GM12875 (cell line): ENCODE data around the gene IKZF2.

Experiments
- H3K4me3 ChIP-seq: one replicate; pipeline ENCODE4 v1.5.1; 2011; ENCODE audit warnings: low read depth, low read length, control low read depth
- TF ChIP-seq, protein P1 (sequence below): IDR thresholded peaks from 2 replicates; pipeline ENCODE4 v1.5.1; 2011; ENCODE audit warnings: low read depth, mild to moderate bottlenecking, control low read depth, inconsistent platforms, low read length, moderate library complexity, borderline replicate concordance; ENCODE audit not compliant: insufficient read depth

Gene IKZF2

DNA sequence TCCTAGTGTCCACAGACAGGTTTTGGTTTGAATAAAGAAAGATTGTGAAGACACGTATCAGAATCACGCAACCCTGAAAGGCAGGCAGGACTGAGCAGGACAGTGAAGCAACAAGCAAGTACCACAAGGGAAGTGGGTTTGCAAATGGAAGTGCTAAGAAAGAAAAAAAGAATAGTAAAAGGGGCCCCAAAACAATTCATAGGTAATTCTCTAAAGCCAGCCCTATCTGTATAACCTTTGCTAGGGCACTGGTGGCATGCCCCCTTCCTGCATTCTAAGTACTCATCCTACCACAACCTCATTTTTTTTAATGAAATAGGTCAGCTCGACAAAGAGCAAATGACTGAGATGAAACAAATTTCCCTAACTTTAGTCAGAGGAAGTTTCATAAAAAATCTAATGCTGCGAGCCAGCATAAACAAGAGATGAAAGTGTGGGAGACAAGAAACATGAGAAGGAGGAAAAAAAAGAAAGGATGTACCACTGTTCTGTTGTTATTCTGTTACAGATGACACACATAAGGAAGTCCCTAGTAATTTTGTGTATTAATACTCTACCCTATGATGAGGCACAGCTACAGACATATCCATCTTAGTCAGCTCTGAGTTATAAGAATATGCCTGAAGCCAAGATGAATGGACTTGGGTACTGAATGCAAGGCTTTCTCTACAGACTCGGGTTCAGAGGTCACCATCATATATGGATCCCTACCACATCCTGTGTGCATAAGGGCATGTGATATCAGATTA is 32.2 kb downstream of the IKZF2 start:
- no peak overlapping the region for H3K4me3 ChIP-seq
- TF ChIP-seq, protein P1, sequence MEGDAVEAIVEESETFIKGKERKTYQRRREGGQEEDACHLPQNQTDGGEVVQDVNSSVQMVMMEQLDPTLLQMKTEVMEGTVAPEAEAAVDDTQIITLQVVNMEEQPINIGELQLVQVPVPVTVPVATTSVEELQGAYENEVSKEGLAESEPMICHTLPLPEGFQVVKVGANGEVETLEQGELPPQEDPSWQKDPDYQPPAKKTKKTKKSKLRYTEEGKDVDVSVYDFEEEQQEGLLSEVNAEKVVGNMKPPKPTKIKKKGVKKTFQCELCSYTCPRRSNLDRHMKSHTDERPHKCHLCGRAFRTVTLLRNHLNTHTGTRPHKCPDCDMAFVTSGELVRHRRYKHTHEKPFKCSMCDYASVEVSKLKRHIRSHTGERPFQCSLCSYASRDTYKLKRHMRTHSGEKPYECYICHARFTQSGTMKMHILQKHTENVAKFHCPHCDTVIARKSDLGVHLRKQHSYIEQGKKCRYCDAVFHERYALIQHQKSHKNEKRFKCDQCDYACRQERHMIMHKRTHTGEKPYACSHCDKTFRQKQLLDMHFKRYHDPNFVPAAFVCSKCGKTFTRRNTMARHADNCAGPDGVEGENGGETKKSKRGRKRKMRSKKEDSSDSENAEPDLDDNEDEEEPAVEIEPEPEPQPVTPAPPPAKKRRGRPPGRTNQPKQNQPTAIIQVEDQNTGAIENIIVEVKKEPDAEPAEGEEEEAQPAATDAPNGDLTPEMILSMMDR, result no peak

DNA sequence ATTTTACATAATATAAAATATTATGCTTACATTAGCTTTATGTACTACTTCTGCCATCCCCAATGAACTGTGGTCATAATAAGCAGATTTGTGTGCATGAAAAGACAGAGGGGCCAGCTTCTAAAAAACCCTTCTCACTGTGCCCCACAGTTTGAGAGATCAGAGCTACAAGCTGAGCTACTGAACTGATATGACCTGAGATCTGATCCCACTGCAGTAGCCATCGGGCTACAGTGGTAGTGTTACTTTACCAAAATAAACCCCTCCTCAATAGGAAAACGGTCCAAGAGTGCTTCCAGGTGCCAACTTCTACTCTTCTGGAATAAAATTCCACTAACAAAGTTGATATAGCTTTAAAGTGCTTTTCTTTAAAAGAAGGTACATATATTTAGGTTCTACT is 43.1 kb downstream of the IKZF2 start:
- TF ChIP-seq, protein P1, result no peak
- H3K4me3 ChIP-seq, result no peak overlapping the region

- TF ChIP-seq, protein P1, result no peak
- no peak overlapping the region for H3K4me3 ChIP-seq
Measured at GRCh38 chr2:213107728-213108127, 43.7 kb downstream of the IKZF2 start.

GRCh38 chr2:213105212-213105611 is 46.2 kb downstream of the IKZF2 start:
- TF ChIP-seq, protein P1, result no peak
- H3K4me3 ChIP-seq, result no peak overlapping the region

- TF ChIP-seq, protein P1, result no peak
- H3K4me3 ChIP-seq, result no peak overlapping the region
Measured at GRCh38 chr2:213104903-213105202, 46.6 kb downstream of the IKZF2 start.

GRCh38 chr2:213104092-213104902 is 47.1 kb downstream of the IKZF2 start:
- TF ChIP-seq, protein P1, result no peak
- H3K4me3 ChIP-seq, result no peak overlapping the region
